Calu3 (cell line): Measurements from ENCODE around the gene LSMEM2. TPM values are rescaled to one million over a fixed set of nuclear protein-coding genes. Genes with fewer than 3 reads are reported as not detected.

Source experiments
- BruUV-seq: library from RNA; stranded (reverse); fragments of 400-500 nt; replicated peaks from 2 replicates; lab custom pipeline; 2021; lab: Mats Ljungman, UMichigan
- CTCF ChIA-PET: fragments of 300-600 bp; sonication (Branson Sonifier 250); formaldehyde crosslinking; loops from one replicate; lab custom pipeline; 2022; ENCODE audit warnings: antibody characterized with exemption; lab: Charles Lee
- DNase-seq: peaks from one replicate; pipeline ENCODE4 v3.0.0; 2022
- H3K27ac Mint-ChIP-seq: one replicate; pipeline ENCODE4 v1.8.0; 2022; ENCODE audit warnings: mixed read lengths; ENCODE audit not compliant: unreplicated experiment
- H3K27me3 Mint-ChIP-seq: one replicate; pipeline ENCODE4 v1.8.0; 2022; ENCODE audit warnings: mixed read lengths; ENCODE audit not compliant: unreplicated experiment
- H3K36me3 Mint-ChIP-seq: one replicate; pipeline ENCODE4 v1.8.0; 2022; ENCODE audit warnings: mild to moderate bottlenecking, moderate library complexity, mixed read lengths; ENCODE audit not compliant: insufficient read depth, unreplicated experiment
- H3K4me1 Mint-ChIP-seq: one replicate; pipeline ENCODE4 v1.8.0; 2022; ENCODE audit warnings: mild to moderate bottlenecking, low read depth, mixed read lengths; ENCODE audit not compliant: unreplicated experiment
- H3K4me3 Mint-ChIP-seq: one replicate; pipeline ENCODE4 v1.8.0; 2022; ENCODE audit warnings: mild to moderate bottlenecking, low read depth, moderate library complexity, mixed read lengths; ENCODE audit not compliant: unreplicated experiment
- H3K9me3 Mint-ChIP-seq: one replicate; pipeline ENCODE4 v1.8.0; 2022; ENCODE audit warnings: low read depth, mixed read lengths; ENCODE audit not compliant: unreplicated experiment
- intact Hi-C: fragments of 100-400 bp; cut with micrococcal nuclease; formaldehyde crosslinking; loops from one replicate; pipeline ENCODE4 v1.10.0; 2022; ENCODE audit not compliant: unreplicated experiment
- total RNA-seq: library from RNA; stranded (reverse); gene quantifications from 2 replicates; pipeline ENCODE4 v1.2.3, GENCODE V29; 2022
- TF ChIP-seq, protein P1 (sequence below): fragments of 200-600 bp; IDR thresholded peaks from one replicate; pipeline ENCODE4 v1.8.0; 2022; ENCODE audit warnings: antibody characterized with exemption; ENCODE audit not compliant: unreplicated experiment

LSMEM2 gene
- total RNA-seq, 1 experiment from 2014 or later: not detected

DNA sequence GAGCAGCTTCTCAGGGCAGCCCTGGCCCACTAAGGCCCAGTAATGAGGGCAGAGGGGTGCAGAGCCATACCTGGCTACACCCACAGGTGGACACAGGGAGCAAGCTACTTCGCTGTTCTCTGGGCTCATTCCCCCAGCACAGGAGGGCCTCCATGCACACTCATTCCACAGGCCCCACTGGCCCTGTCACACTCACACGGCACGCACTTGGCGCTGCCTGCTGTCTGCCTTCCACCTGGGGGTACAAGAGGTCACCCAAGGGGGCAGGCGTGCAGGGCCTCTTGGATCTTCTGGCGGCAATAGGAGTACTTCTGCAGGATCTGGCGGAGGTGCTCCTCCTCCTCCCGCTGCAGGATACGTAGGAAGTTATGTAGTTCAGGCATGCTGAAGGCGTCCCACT lies 51.4 kb downstream of the LSMEM2 start:
- H3K36me3 Mint-ChIP-seq: peaks cover 35% of the 10 kb centered on the region
- no peaks in the 10 kb centered on the region for H3K27me3 Mint-ChIP-seq
- no peaks in the 10 kb centered on the region for H3K4me1 Mint-ChIP-seq
- intact Hi-C loops: no loop called here
- CTCF ChIA-PET: no interaction called here
- no peak overlapping the region for H3K27ac Mint-ChIP-seq
- TF ChIP-seq, protein P1, sequence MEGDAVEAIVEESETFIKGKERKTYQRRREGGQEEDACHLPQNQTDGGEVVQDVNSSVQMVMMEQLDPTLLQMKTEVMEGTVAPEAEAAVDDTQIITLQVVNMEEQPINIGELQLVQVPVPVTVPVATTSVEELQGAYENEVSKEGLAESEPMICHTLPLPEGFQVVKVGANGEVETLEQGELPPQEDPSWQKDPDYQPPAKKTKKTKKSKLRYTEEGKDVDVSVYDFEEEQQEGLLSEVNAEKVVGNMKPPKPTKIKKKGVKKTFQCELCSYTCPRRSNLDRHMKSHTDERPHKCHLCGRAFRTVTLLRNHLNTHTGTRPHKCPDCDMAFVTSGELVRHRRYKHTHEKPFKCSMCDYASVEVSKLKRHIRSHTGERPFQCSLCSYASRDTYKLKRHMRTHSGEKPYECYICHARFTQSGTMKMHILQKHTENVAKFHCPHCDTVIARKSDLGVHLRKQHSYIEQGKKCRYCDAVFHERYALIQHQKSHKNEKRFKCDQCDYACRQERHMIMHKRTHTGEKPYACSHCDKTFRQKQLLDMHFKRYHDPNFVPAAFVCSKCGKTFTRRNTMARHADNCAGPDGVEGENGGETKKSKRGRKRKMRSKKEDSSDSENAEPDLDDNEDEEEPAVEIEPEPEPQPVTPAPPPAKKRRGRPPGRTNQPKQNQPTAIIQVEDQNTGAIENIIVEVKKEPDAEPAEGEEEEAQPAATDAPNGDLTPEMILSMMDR: no peak
- DNase-seq: no peak
- no peaks in the 10 kb centered on the region for H3K9me3 Mint-ChIP-seq
- no TSS peak for BruUV-seq
- no peak overlapping the region for H3K4me3 Mint-ChIP-seq

DNA sequence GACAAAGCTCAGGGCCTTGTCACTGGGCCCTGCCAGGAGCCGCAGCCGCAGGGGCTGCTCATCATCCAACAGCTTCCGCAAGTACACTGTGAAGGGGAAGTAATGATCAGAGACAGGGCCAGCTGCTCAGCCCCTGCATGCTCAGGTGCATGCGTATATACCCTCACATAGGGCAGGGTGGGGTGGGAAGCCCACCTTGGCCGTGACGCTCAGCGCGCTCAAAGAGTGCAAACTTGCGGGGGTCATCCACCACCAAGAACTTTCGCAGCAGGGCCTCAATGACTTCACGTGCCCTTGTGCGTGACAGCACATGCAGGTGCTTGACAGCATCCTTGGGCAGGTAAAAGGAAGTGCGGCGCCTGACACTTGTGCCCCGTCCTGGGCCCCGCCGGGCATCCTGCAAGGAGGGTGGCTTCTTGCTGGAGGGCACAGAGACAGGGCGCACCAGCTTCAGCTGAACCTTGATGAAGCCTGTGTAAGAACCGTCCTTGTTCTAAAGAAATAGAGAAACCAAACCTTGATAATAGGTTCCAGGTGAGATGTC lies 52.5 kb downstream of the LSMEM2 start:
- Mint-ChIP-seq H3K27ac (no peak overlapping the region), H3K27me3 (no peaks in the 10 kb centered on the region), H3K4me1 (no peaks in the 10 kb centered on the region), H3K36me3 (peaks cover 45% of the 10 kb centered on the region), H3K4me3 (no peak overlapping the region), H3K9me3 (no peaks in the 10 kb centered on the region)
- DNase-seq: no peak
- BruUV-seq: no TSS peak
- TF ChIP-seq, protein P1: no peak
- CTCF ChIA-PET: no interaction called here
- intact Hi-C loops: no loop called here

DNA sequence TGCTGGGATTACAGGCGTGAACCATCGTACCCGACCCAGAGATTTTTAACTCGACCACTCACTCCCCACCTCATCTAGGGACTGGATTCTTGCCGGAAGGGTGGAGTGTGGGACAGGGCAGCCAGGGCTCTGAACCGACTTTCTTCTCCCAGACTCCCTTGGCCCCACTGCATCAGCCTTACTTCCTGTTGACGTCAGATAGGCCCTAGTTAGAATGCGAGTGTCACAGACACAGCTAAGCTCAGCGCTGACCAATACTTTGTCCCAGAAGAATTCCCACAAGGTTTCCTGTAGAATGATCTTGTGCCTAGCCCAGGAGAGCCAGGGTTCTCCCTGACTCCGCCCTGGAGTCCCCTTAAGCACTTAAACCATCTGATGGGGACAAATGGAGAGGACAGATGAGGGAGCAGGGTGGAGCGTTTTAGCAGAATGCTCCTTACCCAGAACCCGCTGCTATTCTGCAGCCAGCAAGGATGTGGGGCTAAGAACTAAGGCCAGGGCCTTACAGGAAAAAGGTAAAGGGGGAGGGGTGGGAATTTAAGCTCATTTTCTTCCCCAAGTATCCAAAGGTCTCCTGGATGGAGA lies 54.9 kb downstream of the LSMEM2 start:
- no peak overlapping the region for H3K27ac Mint-ChIP-seq
- peaks cover 1% of the 10 kb centered on the region for H3K27me3 Mint-ChIP-seq
- TF ChIP-seq, protein P1: no peak
- H3K4me3 Mint-ChIP-seq: no peak overlapping the region
- CTCF ChIA-PET: interaction anchor here (0.7 kb wide), 1 partner anchor 112 kb away, joined by 3 read pairs; no protein-coding TSS in a partner anchor
- DNase-seq: no peak
- BruUV-seq: no TSS peak
- intact Hi-C loops: no loop called here
- H3K4me1 Mint-ChIP-seq: peaks cover 5% of the 10 kb centered on the region
- peaks cover 40% of the 10 kb centered on the region for H3K36me3 Mint-ChIP-seq
- no peaks in the 10 kb centered on the region for H3K9me3 Mint-ChIP-seq

DNA sequence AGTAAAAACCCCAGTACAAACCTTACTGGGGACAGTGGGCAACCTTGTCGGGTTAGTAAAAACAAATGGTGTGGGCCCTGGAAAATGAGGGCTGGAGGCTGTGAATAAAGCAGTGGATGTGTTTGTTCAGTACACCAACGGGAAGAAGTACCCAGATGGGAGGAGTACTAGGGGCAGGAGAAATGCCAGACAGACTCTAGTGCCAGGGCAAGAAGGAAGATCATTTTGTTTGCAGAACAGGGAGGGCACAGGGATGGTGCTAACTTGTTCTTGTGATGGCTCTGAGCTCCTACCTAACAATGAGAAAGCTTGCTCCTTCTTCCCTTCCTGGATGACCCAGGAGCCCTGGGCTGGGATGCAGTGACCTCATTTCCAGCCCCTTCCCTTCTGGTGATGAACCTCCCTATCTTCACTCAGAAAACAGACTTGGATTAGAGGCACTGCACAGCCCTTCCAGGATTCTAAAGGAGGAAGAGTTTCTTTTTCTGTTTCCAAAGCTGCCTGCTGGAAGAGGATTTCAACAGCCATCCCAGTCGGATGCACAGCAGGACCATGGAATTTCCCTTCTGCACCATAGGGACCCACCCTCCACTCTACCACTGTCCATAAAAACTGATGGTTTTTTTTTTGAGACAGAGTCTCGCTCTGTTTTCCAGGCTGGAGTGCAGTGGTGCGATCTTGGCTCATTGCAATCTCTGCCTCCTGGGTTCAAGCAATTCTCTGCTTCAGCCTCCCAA lies 55.6 kb downstream of the LSMEM2 start:
- Mint-ChIP-seq H3K27me3 (peaks cover 8% of the 10 kb centered on the region), H3K4me1 (peaks cover 11% of the 10 kb centered on the region), H3K4me3 (no peak overlapping the region), H3K9me3 (no peaks in the 10 kb centered on the region), H3K27ac (no peak overlapping the region), H3K36me3 (peaks cover 43% of the 10 kb centered on the region)
- CTCF ChIA-PET: interaction anchor here (0.7 kb wide), 1 partner anchor 113 kb away, joined by 3 read pairs; no protein-coding TSS in a partner anchor
- intact Hi-C loops: no loop called here
- DNase-seq: no peak
- TF ChIP-seq, protein P1: no peak
- BruUV-seq: no TSS peak
